Testis (tissue), 2 donors: ENCODE results near the gene RAPGEF5.

Source experiments
- CTCF ChIP-seq, 3 experiments: fragments of 450-650 bp in 2 of 3; fragments of 200-600 bp in 1 of 3; sonication (generic) in 1 of 3; IDR thresholded peaks; one replicate each; pipeline ENCODE4 v1.5.1; 2016 to 2019; ENCODE audit warnings: antibody characterized with exemption in 3 of 3, mild to moderate bottlenecking in 2 of 3, moderate library complexity in 1 of 3
- POLR2A ChIP-seq: fragments of 450-650 bp; IDR thresholded peaks from one replicate; pipeline ENCODE4 v1.6.1; 2017; ENCODE audit warnings: antibody characterized with exemption, mild to moderate bottlenecking, moderate library complexity

- TF ChIP-seq POLR2A (no peak), CTCF (IDR thresholded peaks at IDR 0.05) (no peak)
Measured at GRCh38 chr7:22193450-22193983, 163.4 kb downstream of the RAPGEF5 start.
